ENCODE measurements around the gene PRKCG.
A peak's percentile ranks its signal among the peaks of the same experiment; 100 is the strongest.
"Not testable (repeated sequence)": the region's sequence is repeated elsewhere in the genome, so short reads cannot be mapped to it uniquely, and the experiment has no call there.

The PRKCG gene

DNA sequence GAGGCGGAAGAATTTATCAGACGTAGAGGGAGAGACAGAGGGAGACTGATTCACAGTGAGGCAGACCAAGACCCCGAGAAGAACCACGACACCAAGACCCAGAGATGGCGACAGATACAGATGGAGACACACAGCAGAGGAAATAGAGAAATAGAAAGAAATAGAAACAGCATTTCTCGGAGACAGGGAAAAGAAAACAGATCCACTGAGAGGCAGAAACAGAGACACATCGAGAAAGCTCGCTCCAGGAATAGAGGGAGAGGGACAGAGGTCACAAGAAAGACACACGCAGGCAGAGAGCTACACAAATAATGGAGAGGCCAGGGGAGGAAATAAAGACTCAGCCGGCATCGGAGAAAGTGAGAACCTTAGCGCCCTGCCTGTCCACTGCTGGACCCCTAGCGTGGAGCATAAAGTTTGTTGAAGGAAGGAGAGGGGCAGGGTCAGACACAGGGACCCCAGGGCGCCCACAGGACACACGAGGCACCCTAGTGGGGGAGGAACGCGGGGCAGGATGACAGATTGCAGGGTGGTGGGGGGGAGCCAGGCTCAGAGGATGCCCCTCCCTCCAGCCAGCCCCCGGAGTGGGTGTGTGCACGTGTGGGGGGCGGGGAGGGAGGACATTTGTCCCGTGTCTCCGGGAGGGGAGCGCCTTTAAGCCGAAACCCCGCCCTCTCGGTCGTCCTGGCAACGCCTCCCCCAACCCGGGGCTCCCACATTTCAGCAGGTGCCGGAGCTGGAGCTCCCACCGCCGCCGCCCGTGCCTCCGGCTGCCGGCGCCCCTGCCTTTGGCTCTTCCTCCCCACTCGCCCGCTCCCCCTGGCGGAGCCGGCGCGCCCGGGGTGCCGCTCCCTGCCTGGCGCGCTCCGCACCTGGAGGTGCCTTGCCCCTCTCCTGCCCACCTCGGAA, at the start of gene PRKCG:
TSS of gene PRKCG (plus strand) at position 716 of the 909 bp plus-strand sequence. CDS start 298 bp downstream, outside the sequence.
- no peak for FAIRE-seq

DNA sequence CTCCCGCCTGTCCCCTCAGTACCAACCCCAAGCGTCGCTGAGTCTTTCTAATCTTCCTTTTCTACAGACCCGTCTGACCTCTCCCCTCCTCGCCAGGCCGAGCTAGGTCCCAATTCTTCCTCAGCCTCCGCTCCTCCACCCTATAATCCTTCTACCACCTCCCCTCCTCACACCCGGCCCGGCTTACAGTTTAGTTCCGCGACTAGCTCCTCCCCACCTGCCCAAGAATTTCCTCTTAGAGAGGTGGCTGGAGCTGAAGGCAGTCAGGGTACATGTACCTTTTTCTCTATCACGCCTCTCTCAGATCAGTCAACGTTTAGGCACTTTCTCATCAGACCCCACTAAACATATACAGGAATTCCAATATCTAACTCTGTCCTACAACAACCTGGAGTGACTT, 49.1 kb upstream of the PRKCG start:
- not testable (repeated sequence) for FAIRE-seq

DNA sequence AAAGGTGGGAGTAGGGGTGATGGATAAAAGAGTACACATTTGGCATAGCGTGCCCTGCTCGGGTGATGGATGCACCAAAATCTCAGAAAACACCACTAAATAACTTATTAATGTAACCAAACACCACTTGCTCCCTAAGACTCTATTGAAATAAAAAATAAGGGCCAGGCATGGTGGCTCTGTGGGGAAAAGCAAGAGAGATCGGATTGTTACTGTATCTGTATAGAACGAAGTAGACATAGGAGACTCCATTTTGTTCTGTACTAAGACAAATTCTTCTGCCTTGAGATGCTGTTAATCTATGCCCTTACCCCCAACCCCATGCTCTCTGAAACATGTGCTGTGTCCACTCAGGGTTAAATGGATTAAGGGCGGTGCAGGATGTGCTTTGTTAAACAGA, 43.6 kb upstream of the PRKCG start:
- FAIRE-seq: not testable (repeated sequence)

DNA sequence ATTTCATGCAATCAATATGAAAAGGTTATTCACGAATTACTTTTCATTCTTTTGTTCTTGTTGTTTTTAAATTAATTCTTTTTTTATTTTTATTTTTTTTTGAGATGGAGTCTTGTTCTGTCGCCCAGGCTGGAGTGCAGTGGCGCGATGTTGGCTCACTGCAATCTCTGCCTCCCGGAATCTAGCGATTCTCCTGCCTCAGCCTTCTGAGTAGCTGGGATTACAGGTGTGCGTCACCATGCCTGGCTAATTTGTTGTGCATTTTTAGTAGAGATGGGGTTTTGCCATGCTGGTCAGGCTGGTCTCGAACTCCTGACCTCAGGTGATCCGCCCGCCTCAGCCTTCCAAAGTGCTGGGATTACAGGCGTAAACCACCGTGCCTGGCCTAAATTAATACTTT, 41.8 kb upstream of the PRKCG start:
- not testable (repeated sequence) for FAIRE-seq

DNA sequence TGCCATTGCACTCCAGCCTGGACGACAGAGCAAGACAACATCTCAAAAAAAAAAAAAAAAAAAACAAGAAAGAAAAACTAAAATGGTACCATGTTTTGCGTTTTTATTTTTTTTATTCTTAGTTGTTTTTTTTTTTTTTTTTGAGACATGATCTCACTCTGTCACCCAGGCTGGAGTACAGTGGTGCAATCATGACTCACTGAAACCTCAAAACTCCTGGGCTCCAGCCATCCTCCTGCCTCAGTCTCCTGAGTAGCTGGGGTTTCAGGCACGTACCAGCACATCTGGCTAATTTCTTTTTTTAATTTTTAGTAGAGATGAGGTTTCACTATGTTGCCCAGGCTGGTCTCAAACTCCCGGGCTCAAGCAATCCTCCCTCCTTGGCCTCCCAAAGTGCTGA, 41.1 kb upstream of the PRKCG start:
- FAIRE-seq: not testable (repeated sequence)

DNA sequence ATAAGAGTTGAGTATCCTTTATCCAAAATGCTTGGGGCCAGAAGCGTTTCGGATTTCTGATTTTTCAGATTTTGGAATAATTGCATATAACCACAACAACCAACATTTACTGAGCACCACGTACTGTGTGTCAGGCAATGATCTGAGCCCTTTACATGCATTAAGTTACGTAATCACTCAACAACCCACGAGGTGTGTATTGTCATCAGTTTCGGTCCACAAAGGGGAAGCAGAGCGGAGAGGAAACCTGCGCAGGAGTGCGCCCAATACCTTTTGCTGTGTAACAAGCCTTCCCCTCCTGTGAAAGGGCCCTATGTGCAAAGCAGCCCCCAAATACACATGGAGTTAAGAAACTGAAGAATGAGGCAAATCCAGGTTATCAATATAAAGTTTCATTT, 37.1 kb upstream of the PRKCG start:
- FAIRE-seq: no peak

DNA sequence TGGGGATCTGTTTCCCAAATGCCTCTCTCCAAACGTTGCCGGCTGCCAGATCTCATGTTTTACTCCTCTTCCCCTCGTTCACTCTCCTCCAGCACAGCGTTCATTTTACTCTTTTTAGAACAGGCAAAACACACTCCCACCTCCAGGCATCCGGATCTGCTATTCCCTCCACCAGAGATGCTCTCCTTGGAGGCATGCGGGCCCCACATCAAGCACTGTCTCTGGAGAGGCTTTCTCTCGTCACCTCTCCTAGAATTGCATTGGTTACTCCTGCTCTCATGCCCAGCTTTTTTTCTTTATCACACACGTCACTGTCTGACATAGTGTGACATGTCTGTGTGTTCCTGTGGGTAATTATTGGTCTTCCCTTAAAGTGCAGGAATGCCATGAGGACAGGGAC, 34.4 kb upstream of the PRKCG start:
- no peak for FAIRE-seq

DNA sequence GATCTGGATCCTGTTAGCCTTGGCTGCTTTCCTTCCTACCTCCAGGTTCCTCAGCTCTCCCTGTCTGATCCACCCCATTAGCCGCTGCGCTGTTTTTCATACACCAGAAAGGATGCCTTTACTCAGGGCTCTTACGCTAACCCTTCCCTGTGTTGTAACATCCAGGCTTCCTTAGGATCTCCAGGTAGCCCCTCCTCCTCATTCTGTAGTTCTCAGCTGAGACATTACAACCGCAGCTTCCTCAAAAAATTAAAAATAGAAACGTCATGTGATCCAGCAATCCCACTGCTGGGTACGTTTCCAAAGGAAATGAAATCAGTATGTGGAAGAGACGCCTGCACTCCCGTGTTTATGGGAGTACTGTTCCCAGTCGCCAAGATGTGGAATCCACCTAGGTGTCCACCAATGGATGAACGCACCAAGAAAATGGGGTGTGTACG, 32.7 kb upstream of the PRKCG start:
- FAIRE-seq: no peak

DNA sequence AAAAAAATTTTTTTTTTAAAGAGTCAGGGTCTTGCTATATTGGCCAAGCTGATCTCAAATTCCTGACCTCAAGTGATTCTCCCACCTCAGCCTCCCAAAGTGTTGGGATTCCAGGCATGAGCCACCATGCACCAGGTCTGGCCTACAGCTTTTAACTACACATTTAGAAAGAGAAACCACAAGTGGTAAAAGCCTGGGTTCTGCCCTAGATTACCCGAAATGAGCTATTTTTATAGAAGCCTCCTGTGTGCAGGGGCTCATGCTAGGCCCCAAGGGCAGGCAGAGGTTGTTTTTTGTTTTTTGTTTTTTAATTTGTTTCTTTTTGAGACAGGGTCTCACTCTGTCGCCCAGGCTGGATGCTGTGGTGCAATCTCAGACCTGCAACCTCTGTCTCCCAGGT, 28.3 kb upstream of the PRKCG start:
- FAIRE-seq: no peak

DNA sequence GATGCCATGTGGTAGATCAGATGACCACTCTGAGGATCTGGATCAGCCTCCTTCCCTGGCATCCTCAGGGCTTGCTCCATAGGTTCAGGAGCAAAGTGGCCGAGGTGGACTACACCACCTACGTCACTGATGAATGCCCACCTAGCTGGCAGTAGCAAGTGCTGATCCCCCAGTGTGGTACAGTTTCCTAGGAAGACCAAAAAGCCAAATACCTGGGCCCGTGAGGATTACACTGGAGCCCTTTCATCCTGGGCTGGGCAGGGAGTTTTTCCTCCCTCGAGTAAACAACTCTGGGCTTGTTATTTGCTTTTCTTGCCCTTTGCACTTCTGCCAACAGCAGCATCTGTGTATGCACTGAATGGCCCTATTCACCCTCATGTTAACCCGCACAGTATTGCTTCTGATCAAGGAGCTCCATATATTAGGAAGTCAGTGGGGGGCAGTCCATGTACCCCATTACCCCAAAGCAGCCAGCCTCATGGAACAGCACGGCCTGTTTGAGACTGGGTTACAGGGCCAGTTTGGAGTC, 17.6 kb upstream of the PRKCG start:
- FAIRE-seq: no peak

DNA sequence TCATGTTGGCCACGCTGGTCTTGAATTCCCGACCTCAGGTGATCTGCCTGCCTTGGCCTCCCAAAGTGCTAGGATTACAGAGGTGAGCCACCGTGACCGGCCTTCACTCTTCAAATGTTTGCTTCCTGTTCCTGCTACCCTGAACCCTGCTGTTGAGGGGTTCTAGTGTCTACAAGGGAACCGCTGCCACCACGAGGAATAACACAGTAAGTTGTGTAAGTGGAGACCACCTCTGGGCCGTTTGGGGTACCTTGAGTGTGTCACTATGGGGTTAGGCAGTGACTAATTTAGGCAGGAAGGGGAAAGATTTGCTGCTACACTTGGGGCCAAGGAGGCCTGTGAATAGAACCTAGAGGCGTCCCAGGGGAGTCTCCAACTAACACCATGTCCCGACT, 16.5 kb upstream of the PRKCG start:
- FAIRE-seq: no peak

DNA sequence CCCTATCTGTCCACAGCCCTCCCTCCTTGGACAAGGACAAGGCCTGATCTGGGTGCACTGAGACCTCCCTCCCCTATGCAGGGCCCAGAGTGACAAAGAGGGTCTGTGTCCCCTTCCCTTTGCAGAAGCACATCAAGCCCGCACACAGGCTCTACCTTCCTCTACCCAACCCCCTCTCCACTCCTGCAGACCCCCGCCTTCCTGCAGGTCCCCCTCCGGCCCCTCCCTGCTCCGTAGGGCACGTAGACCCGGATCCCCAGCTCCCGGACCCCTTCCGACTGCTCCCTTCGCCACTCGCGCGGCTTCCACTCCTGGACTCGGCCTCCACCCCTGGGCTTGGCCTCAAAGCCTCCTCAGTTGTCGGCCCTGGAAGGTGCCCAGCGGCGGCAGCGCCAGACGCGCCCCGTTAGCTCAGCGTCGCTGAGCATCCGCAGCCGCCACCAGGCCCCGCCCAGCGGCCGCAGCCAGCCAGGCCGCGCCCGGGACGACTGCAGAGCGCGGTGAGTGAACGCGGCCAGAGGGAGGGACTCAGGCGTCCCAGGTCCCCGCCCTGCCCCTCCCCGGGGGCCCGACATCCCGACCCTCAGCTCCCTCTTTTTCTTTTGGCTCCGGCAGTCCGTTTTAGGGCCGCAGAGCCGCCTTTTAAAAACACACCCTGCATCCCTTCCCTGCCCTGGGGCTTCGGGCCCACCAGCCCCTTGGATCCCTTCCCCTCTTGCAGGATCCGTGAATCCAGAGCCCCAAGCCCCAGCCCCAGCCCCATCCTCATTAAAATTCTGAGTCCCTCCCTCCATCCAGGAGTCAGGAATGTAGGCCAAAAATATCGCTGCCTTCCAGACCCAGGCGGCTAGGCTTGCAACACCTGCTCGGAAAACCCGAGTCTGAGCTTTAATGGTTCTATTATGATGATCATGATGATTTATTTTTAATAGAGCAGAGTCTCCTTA, 15.8 kb upstream of the PRKCG start:
- FAIRE-seq: no peak

DNA sequence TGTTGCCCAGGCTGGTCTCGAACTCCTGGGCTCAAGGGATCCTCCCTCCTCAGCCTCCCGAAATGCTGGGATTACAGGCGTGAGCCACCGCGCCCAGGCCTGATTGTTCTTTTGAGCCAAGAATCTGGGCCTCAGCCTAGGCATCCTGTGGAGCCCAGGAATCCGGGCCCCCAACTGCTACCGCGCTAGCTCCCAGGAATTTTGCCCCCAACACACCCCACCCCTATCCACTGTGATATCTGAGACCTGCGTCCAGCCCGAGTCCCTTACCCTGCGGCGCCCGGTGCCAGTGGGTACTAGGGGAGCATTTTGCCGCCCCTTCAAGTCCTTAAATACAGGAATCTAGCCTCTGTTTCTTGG, 15.2 kb upstream of the PRKCG start:
- no peak for FAIRE-seq

DNA sequence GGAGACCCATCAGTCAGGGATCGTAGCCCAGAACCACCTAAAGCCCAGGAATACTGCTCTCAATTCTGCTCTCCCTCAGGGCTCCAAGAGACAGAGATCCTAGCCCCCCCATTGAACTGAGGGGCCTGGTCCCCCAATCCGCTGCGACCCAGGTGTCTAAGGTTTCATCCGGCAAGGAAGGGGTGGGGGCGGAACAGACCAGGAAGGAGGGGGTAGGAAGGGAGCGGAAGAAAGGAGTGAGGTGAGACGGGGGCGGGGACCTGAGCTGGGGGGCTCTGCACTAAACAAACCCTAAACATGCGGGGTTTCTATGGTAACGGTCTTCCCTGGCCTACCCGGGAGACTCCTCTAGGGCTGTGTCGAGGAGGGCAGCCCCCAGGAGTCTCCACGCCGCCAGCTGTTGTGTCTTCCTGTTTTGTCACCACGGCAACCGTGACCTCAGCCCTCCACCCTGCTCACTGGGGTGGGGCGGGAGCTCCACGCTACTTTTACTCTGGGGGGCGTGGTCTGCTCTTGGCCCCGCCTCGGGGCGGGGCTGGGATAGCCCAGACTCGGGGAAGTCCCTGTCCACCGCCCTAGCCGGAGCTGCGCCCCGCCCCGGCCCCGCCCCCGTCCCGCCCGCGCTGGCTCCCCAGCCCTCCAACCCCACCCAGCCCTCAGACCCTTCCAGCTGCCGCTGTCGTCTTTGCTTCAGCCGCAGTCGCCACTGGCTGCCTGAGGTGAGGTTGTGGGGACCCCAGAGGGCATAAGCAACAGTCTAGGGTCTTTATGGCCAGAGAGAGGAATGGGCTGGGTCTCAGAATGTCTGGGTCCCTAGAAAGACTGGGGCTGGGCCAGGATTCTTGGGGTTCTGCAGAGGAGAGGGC, 14.5 kb upstream of the PRKCG start, which contains the start of gene MYADM:
TSS of gene MYADM (plus strand) at position 659 of the 866 bp plus-strand sequence. CDS start 5,647 bp downstream, outside the sequence.
- FAIRE-seq: peak; percentile 97

DNA sequence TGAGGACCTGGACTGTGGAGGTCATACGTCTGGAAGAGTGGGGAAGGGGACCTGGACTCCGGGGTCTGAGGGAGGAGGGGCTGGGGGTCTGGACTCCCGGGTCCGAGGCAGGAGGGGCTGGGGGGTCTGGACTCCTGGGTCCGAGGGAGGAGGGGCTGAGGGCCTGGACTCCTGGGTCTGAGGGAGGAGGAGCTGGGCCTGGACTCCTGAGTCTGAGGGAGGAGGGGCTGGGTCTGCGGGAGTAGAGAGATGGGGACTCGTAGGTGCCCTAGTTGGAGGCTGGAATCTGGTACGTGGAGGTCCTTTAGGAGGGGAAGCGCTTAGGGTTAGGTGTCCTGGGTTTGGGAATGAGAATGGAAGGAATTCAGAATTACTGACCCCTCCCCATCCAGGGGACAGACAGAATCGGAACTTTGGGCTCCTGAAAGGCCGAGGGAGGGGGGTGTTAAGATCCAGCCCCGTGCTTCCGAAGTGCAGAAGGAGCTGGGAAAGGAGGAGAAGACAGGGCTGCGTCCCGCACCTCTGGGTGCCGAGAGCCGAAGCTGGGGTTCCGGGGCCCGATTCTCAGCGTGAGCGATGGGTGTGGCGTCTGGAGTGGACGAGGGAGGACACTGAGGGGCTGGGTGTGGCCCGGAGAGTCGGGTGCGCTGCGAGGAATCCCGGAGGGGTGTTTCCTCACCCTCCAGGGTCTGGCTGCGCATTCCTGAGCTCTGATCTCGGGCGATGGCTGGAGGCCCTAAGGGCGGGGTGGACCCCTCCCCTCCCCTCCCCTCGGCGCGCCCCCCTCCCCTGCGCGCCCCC, 13.7 kb upstream of the PRKCG start:
- FAIRE-seq: no peak

DNA sequence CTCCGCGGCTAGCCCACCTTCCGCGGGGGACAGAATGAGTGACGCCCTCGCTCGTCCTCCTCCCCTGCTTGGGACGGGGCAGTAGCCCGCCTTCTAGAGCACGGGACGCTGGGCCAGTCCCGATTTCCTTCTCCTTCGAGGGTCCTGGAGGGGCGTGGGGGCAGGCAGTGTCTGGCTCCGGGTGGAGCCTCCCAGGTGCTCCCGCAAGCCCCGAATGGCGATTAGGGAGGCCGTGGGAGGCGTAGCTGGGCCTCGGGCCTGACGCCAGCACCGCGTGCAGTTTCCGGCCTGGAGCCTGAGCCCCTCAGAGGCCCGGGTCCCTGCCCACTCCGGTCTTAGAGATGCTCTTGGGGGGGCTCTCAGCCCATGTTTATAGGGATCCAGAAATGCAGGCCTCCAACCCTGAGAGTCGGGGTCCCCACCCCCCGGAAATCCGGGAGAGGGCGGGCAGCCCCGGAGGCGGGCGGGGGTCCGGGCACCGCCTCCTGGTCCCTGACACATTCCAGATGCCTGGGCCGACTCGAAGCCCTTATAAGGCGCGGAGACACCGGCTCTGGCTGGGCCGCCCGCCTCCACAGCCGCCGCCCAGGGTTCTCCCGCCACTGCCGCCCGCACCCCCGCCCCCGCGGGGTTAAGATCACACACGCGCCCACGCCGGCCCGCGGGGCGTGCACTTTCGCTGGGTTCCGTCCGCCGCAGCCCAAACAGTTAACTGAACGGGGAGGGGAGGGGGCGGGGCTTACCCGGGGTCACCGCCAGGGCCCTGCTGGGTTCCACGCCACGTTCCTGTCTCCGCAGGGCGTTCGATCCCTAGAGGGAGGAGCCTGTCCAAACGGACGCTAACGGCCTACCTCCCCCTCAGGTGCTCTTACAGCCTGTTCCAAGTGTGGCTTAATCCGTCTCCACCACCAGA, 12.8 kb upstream of the PRKCG start:
- peak; percentile 46 for FAIRE-seq

DNA sequence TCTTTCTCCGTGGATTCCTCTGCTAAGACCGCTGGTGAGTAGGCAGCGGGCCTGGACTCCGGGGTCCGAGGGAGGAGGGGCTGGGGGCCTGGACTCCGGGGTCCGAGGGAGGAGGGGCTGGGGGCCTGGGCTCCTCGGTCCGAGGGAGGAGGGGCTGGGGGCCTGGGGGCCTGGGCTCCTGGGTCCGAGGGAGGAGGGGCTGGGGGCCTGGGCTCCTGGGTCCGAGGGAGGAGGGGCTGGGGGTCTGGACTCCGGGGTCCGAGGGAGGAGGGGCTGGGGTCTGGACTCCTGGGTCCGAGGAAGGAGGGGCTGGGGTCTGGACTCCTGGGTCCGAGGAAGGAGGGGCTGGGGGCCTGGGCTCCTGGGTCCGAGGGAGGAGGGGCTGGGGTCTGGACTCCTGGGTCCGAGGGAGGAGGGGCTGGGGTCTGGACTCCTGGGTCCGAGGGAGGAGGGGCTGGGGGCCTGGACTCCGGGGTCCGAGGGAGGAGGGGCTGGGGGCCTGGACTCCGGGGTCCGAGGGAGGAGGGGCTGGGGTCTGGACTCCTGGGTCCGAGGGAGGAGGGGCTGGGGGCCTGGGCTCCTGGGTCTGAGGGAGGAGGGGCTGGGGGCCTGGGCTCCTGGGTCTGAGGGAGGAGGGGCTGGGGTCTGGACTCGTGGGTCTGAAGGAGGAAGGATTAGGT, 12.1 kb upstream of the PRKCG start:
- FAIRE-seq: not testable (repeated sequence)

DNA sequence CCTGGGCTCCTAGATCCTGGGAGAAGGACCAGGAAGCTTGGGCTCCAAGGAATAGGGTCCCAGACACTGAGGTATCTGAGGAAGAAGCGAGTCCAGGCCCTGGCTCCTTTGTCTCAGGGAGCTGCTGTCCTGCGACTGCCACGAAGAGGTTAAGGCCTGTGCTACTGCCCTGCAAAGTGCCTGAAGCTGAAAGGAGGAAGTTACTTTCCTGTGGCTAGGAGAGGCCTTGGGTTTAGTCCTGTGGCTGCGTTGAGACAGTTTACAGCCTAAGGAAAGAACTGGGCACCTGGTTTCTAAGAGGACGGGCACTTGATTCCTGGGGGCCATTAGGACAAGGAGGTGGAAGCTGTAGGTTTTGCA, 11.5 kb upstream of the PRKCG start:
- FAIRE-seq: no peak

DNA sequence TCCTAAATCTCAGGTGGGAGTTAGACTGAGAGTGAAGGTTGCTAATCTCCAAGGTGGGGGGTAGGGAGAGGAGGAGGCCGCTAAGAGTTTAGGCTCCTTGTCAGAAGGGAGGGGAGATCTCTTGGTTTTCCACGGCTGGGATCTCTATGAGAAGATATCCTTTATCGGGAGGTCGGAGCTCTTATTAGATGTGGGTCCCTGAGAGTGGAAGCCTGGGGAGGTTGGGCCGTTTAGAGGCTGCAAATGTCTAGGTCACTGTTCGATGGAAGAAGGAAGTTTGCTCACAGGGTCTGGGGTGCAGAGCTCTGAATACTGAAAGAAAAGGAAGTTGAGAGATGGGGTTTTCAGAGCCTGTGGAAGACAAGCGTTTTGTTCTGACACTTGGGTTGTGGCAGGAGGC, 10.5 kb upstream of the PRKCG start:
- no peak for FAIRE-seq

DNA sequence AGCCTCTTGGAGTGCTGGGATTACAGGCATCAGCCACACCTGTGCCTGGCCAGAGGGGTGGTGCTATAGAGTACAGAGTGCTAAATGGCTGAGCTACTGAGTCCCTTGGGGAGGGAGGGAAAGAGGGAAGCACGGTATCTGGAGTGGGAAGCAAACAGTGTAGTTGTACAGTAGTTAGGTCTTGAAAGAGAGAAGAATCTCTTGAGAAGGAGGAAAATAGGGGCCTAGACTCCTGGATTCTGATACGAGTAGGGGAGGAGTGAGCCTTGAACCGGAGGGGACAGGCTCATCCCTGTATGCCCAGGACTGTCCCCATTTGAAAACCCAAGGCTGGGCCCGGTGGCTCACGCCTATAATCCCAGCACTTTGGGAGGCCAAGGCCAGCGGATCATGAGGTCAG, 9.2 kb upstream of the PRKCG start:
- FAIRE-seq: peak; percentile 65
